Brain microvascular endothelial cell (primary cell): ENCODE results near the gene TCERG1L.

ENCODE experiments used
- DNase-seq: peaks from one replicate; pipeline ENCODE4 v3.0.0-alpha.2; 2020
- H3K27ac ChIP-seq: fragments of 250-450 bp; sonication (Bioruptor Pico); 2 replicates; pipeline ENCODE4 v1.5.1; 2020; ENCODE audit warnings: mild to moderate bottlenecking, moderate library complexity
- H3K27me3 ChIP-seq: fragments of 250-450 bp; sonication (Bioruptor Pico); replicated peaks from 2 replicates; pipeline ENCODE4 v1.5.1; 2020; ENCODE audit warnings: mild to moderate bottlenecking
- H3K36me3 ChIP-seq: fragments of 250-450 bp; sonication (Bioruptor Pico); replicated peaks from 2 replicates; pipeline ENCODE4 v1.5.1; 2020; ENCODE audit warnings: mild to moderate bottlenecking
- H3K4me3 ChIP-seq: 2 replicates; pipeline ENCODE4 v1.5.1; 2011; ENCODE audit warnings: low read depth, mild to moderate bottlenecking, control low read depth, low read length, moderate library complexity
- in situ Hi-C: cut with HindIII; loops from 2 replicates; pipeline ENCODE4 v1.10.0; 2017; ENCODE audit warnings: low sequenced_read_pairs, low pct_ligation_motif_present
- TF ChIP-seq, protein P1 (sequence below): IDR thresholded peaks from 2 replicates; pipeline ENCODE4 v1.5.1; 2011; ENCODE audit warnings: low read depth, mild to moderate bottlenecking, moderate library complexity, low read length, control low read depth, inconsistent platforms; ENCODE audit errors: missing control alignments

TCERG1L gene

DNA sequence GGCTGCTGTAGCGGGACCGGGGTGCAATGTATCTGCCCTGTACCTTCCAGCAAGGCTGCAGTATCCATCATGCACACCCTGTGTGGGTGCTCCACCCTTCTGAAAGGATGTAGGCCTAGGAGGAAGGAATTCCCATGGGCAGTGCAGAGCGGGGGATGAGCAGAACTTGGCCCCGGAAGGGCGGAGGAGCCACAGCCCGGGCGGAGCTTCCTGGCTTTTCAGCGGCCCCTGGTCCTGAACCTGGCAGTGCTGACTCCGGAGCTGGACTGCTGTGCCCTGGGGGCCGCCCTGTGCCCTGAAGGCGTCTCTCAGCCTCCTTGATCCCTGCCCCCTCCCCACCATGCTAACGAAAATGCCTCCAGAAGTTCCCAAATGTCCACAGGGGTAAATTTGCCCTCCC is 175.8 kb downstream of the TCERG1L start:
- in situ Hi-C loops: no loop called here
- TF ChIP-seq, protein P1, sequence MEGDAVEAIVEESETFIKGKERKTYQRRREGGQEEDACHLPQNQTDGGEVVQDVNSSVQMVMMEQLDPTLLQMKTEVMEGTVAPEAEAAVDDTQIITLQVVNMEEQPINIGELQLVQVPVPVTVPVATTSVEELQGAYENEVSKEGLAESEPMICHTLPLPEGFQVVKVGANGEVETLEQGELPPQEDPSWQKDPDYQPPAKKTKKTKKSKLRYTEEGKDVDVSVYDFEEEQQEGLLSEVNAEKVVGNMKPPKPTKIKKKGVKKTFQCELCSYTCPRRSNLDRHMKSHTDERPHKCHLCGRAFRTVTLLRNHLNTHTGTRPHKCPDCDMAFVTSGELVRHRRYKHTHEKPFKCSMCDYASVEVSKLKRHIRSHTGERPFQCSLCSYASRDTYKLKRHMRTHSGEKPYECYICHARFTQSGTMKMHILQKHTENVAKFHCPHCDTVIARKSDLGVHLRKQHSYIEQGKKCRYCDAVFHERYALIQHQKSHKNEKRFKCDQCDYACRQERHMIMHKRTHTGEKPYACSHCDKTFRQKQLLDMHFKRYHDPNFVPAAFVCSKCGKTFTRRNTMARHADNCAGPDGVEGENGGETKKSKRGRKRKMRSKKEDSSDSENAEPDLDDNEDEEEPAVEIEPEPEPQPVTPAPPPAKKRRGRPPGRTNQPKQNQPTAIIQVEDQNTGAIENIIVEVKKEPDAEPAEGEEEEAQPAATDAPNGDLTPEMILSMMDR: no peak
- H3K27me3 ChIP-seq: no peaks in the 10 kb centered on the region
- H3K4me3 ChIP-seq: no peak overlapping the region
- DNase-seq: no peak
- no peaks in the 10 kb centered on the region for H3K36me3 ChIP-seq
- H3K27ac ChIP-seq: no peak overlapping the region

DNA sequence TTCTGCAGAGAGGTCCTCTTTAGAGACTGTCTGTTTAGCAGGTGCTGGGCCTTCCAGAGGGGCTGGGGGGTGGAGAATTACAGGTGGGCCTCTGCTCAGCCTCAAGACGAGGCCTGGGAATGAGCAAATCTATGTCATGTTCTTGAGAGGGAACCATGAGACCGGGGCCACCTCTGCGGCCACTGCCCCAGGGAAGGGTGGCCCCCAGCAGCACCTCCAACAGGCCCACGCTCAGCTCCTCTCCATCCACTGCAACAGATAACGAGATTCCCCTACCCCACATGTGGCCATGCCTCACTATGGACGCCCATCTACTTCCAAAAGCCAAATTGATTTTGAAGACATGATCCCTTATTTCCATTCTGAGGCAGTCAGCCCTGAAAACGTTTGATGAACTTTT is 176.9 kb downstream of the TCERG1L start:
- no peaks in the 10 kb centered on the region for H3K36me3 ChIP-seq
- no peak overlapping the region for H3K27ac ChIP-seq
- in situ Hi-C loops: no loop called here
- DNase-seq: no peak
- TF ChIP-seq, protein P1: no peak
- no peaks in the 10 kb centered on the region for H3K27me3 ChIP-seq
- H3K4me3 ChIP-seq: no peak overlapping the region

DNA sequence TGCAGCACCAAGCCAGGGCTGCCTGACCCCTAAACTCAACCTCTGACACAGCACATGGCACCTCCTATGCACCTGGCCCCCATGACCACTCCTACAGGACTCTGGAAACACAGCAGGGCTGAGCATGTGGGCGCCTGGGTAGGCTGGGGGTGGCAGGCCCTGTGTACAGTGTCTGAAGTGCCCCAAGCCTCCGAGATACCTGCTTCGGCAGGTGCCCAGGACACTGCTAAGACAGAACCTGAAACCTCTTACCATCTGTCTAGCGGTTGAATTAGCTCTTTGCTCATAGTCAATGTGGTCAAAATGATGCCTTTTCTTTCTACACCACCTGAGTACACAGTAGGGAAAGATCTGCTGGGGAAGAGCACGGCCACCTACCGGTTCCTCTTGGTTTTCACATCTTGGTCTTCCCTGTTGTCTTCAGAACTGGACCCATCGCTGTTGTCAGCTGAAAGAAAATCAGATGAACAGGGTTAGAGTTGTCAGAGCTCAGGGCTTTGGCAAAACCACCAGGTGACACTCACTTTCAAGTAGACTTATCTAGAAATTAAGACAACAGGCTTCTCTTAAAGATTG is 177.4 kb downstream of the TCERG1L start:
- no peaks in the 10 kb centered on the region for H3K27me3 ChIP-seq
- TF ChIP-seq, protein P1: no peak
- no peak for DNase-seq
- H3K36me3 ChIP-seq: no peaks in the 10 kb centered on the region
- no peak overlapping the region for H3K4me3 ChIP-seq
- H3K27ac ChIP-seq: no peak overlapping the region
- in situ Hi-C loops: no loop called here

DNA sequence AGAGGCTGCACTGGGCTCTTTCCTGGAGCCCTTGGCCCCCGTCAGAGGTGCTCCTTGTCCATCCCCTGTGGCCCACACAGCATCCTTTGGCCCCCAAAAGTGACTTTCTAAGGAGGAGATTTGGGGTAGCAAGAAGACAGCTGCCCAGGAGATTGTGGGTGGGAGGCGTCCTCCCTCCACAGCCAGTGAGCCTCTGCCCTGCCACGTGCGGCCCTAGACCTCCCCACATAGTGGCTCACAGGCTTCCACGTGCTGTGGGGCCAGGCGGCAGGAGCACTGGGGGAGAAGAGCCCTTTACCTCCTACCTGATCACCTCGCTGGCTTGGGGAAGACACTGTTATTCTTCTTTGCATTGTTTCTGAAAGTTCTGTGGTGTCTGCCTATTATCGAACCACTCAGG is 178.8 kb downstream of the TCERG1L start:
- Histone ChIP-seq H3K27me3 (no peaks in the 10 kb centered on the region), H3K4me3 (no peak overlapping the region), H3K27ac (no peak overlapping the region), H3K36me3 (no peaks in the 10 kb centered on the region)
- no peak for DNase-seq
- in situ Hi-C loops: no loop called here
- TF ChIP-seq, protein P1: no peak

DNA sequence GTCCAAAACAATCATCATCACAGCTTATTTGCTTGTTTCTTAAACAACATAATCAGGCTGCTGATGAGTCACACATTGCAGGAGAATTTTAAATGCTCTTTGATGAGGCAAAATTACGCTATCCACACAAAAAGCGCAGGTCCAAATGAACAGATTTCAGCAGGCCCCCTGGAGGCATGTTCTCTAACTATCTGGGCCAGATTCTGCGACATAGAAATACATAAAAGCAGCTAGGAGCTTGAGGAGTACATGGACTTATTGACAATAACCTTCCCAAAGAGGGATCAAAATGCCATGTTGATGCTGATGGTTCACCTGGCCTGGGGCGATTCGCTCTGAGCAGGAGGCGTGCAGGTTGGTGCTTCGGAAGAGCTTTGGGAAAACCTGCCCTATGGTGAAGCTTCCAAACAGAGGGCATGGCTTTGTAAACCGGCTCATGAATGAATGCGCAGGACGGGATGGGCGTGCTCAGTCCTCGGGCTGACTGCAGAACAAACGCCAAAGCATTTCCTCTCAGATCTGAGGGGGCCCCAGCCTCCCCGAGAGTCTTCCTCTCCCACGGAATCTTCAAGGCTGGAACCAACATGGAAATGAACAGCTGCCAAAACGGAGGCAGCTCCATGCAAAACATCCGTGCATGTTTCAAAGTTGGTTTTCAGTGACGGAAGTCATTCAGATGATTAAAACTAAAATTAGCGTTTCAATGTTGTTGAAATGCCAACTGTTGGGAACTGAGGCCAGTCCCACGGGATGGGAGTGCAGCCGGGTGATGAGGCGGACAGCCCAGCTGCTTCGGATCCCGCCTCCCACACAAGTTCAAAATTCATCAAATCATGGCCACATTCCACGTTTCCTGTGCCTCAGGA is 179.6 kb downstream of the TCERG1L start:
- in situ Hi-C loops: no loop called here
- TF ChIP-seq, protein P1: no peak
- no peak for DNase-seq

More for the DNA sequence above, 179.6 kb downstream of the TCERG1L start:
- H3K27ac ChIP-seq: no peak overlapping the region
- no peaks in the 10 kb centered on the region for H3K36me3 ChIP-seq
- no peaks in the 10 kb centered on the region for H3K27me3 ChIP-seq
- H3K4me3 ChIP-seq: no peak overlapping the region
